ENCODE results near the gene ADAMTS2.

Gene ADAMTS2

GRCh38 chr5:179253730-179254129 lies 91.5 kb downstream of the ADAMTS2 start:
- no peaks in the 10 kb centered on the region for H3K79me2 ChIP-seq
- TF ChIP-seq CTCF (IDR thresholded peaks at IDR 0.05) = no peak
- no peaks in the 10 kb centered on the region for H3K4me1 ChIP-seq
- no peaks in the 10 kb centered on the region for H3K36me3 ChIP-seq (ENCODE audit: control insufficient read depth, insufficient read depth, low read length)
- no peak overlapping the region for H3K4me2 ChIP-seq (ENCODE audit: low read length)
- H3K27ac ChIP-seq = no peak overlapping the region
- H2AFZ ChIP-seq = no peak overlapping the region
- H3K9me3 ChIP-seq (ENCODE audit: control insufficient read depth, low read length) = no peaks in the 10 kb centered on the region
- H3K27me3 ChIP-seq (ENCODE audit: control insufficient read depth, insufficient read depth, low read length) = no peaks in the 10 kb centered on the region
- H3K4me3 ChIP-seq (ENCODE audit: low read depth, low read length) = no peak overlapping the region
- no peak overlapping the region for H3K9ac ChIP-seq

GRCh38 chr5:179251276-179251969 lies 93.8 kb downstream of the ADAMTS2 start:
- Histone ChIP-seq H2AFZ (no peak overlapping the region), H3K4me1 (no peaks in the 10 kb centered on the region), H3K79me2 (no peaks in the 10 kb centered on the region), H3K4me2 (ENCODE audit: low read length) (no peak overlapping the region), H3K9ac (no peak overlapping the region), H3K27ac (no peak overlapping the region), H3K9me3 (ENCODE audit: control insufficient read depth, low read length) (no peaks in the 10 kb centered on the region), H3K36me3 (ENCODE audit: control insufficient read depth, insufficient read depth, low read length) (no peaks in the 10 kb centered on the region), H3K4me3 (ENCODE audit: low read depth, low read length) (no peak overlapping the region), H3K27me3 (ENCODE audit: control insufficient read depth, insufficient read depth, low read length) (no peaks in the 10 kb centered on the region)
- TF ChIP-seq CTCF (IDR thresholded peaks at IDR 0.05) = no peak

- H3K36me3 ChIP-seq (ENCODE audit: control insufficient read depth, insufficient read depth, low read length) = no peaks in the 10 kb centered on the region
- no peak overlapping the region for H3K27ac ChIP-seq
- no peak overlapping the region for H3K4me3 ChIP-seq (ENCODE audit: low read depth, low read length)
- H2AFZ ChIP-seq = no peak overlapping the region
- H3K27me3 ChIP-seq (ENCODE audit: control insufficient read depth, insufficient read depth, low read length) = no peaks in the 10 kb centered on the region
- H3K79me2 ChIP-seq = no peaks in the 10 kb centered on the region
- no peaks in the 10 kb centered on the region for H3K9me3 ChIP-seq (ENCODE audit: control insufficient read depth, low read length)
- H3K9ac ChIP-seq = no peak overlapping the region
- H3K4me2 ChIP-seq (ENCODE audit: low read length) = no peak overlapping the region
- TF ChIP-seq CTCF (IDR thresholded peaks at IDR 0.05) = no peak
- no peaks in the 10 kb centered on the region for H3K4me1 ChIP-seq
These were observed 94.6 kb downstream of the ADAMTS2 start for GRCh38 chr5:179250561-179251225.

GRCh38 chr5:179246227-179246626 lies 99.0 kb downstream of the ADAMTS2 start:
- H3K4me3 ChIP-seq (ENCODE audit: low read depth, low read length) = no peak overlapping the region
- no peak for TF ChIP-seq CTCF (IDR thresholded peaks at IDR 0.05)
- H3K9me3 ChIP-seq (ENCODE audit: control insufficient read depth, low read length) = no peaks in the 10 kb centered on the region
- H3K9ac ChIP-seq = no peak overlapping the region
- H3K27me3 ChIP-seq (ENCODE audit: control insufficient read depth, insufficient read depth, low read length) = no peaks in the 10 kb centered on the region
- no peaks in the 10 kb centered on the region for H3K36me3 ChIP-seq (ENCODE audit: control insufficient read depth, insufficient read depth, low read length)
- H2AFZ ChIP-seq = no peak overlapping the region
- H3K4me2 ChIP-seq (ENCODE audit: low read length) = no peak overlapping the region
- no peaks in the 10 kb centered on the region for H3K79me2 ChIP-seq
- H3K27ac ChIP-seq = no peak overlapping the region
- no peaks in the 10 kb centered on the region for H3K4me1 ChIP-seq

- H3K27ac ChIP-seq = no peak overlapping the region
- H3K9ac ChIP-seq = no peak overlapping the region
- H3K4me2 ChIP-seq (ENCODE audit: low read length) = no peak overlapping the region
- no peaks in the 10 kb centered on the region for H3K27me3 ChIP-seq (ENCODE audit: control insufficient read depth, insufficient read depth, low read length)
- H3K4me1 ChIP-seq = no peaks in the 10 kb centered on the region
- H3K4me3 ChIP-seq (ENCODE audit: low read depth, low read length) = no peak overlapping the region
- H3K79me2 ChIP-seq = no peaks in the 10 kb centered on the region
- no peaks in the 10 kb centered on the region for H3K36me3 ChIP-seq (ENCODE audit: control insufficient read depth, insufficient read depth, low read length)
- TF ChIP-seq CTCF (IDR thresholded peaks at IDR 0.05) = no peak
- H3K9me3 ChIP-seq (ENCODE audit: control insufficient read depth, low read length) = no peaks in the 10 kb centered on the region
- H2AFZ ChIP-seq = no peak overlapping the region
These were observed 100.2 kb downstream of the ADAMTS2 start for GRCh38 chr5:179245031-179245430.
